Right renal cortex interstitium (tissue), 3 donors: ENCODE measurements around the gene SLC30A2. TPM values are rescaled to one million over a fixed set of nuclear protein-coding genes. Genes with fewer than 3 reads are reported as not detected.

Experiments used
- DNase-seq, 3 donors: peaks; one replicate each; pipeline ENCODE4 v3.0.0-alpha.2; 2013; ENCODE audit warnings: low read depth in 3 of 3, low spot score in 2 of 3
- polyA plus RNA-seq, 3 donors: library from polyadenylated mRNA; unstranded; fragments of 120-200 nt; gene quantifications; one replicate each; pipeline ENCODE4 v1.2.1, GENCODE V29; 2013; ENCODE audit not compliant: insufficient read length in 3 of 3

SLC30A2 gene
- polyA plus RNA-seq, 3 donors: 2.8 to 4.9 (median 4.2) TPM

DNA sequence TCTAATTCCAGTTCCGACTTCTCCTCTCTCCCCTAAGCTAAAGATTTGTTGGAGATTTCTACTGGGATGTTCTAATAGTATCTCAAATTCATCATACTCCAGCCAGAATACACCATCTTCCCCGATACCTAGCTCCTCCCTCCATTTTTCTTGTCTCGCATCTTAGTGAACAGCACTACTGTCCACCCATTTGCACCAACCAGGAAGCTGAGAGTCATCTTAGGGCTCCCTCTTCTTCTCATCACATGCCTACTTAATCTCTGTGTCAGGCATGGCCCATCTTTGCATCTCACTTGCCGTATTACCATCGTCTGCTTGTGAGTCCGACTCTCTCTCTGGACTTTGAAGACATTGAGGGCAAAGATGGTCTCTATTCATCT lies 25.0 kb upstream of the SLC30A2 start:
- DNase-seq: no peak

DNA sequence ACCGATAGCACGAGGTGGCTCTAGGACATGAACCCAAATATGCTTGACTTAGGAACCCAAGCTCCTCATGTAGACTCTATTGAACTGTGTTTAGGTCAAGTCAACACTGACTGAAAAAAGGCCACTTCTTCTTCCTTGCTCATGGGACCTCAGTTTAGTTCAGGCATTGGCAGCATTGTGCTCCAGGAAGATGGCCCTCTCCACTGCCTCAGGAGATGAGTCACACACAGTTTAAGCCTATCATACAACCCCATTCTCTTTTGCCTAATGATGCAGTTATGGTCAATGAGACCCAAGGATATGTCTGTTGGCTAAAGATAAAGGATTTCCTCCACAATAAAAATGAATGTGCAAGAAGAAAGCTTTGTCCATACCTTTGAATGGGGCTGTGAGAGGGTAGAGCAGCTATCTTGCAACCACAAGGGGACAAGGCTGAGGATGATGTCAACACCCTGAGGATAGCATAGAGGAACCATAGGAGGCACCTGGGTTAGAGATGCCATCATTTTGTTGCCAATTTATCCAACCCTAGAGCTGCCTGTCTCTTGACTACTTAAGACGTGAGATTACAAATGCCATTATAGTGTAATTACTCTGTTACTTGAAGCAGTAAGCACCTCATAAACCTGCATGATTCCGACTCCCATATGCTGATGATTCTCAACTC lies 24.5 kb upstream of the SLC30A2 start:
- DNase-seq: no peak

DNA sequence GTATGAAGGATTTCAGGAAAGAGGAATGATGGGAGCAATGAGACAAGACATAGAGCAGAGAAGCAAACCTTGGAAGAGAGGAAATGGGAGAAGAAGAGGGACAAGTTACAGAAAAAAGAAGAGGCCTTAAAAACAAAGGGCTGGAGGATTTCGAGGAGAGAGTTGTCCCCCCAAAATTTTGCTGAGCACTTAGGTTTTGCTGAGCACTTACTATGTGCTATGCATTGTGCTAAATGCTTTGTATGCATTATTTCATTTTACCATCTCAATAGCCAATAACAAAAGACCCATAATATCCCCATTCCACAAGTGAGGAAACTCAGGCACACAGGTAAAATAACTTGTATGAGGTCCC lies 24.0 kb upstream of the SLC30A2 start:
- DNase-seq: no peak

DNA sequence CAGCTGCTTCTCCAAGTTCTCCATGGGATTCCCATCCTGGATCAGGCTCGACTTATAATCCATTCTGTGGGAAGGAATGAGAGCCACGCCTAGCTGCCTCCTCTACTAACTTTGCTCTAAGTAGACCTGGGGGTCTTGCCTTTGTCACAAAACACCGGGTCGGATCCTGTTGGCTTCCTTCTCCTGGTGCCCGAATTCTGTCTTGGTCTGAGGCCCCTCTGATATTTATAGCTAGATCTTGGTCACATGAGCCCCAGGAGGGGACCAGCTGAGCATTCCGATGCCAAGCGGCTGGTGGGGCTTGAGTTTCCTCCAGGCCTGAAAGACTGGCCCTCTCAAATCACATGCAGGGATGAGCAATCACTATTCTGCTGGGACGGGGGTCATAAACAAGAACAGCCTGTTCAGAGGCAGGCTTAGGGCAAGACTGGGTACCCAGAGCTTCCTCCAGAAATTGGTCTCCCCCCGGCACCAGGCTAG lies 21.6 kb upstream of the SLC30A2 start, which contains the start of gene TRIM63:
Gene TRIM63 (minus strand): TSS at position 199 of the 480 bp plus-strand sequence. CDS start 136 bp downstream, at position 63.
- no peak for DNase-seq

DNA sequence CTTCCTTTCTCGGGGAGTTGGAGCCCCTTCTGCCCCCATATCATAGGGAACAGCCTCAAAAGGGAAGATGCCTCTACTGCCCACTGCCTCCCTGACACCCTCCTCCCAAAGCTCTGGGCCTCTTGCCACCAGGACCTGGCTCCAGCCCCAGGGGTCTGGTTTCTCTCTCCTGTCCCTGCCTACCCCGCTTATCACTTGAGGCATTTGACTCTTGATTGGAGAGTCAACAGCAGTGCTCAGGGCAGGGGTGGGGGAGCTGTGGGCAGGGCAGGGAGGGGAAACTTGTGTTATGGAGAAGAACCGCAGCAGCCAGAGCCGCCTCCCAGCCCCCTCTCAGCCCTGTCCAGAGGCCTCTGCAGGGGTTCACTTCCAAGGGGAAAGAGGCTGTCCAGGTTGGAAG lies 20.9 kb upstream of the SLC30A2 start:
- DNase-seq: no peak

DNA sequence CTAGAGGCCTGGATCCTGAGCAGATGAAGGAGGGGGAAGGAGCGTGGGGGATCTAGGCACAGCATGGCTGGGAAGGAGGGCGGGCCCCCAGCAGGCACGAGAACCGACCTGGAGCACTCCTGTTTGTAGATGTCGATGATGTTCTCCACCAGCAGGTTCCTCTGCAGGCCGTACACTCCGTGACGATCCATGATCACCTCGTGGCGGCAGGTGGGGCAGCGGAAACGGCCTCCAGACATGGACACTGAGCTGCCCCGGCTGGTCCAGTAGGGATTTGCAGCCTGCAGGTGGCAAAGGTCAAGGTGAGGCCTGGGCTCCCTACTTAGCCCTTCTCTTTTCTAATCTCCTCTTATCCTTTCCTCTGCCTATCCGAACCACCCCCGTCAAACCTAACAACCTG lies 20.2 kb upstream of the SLC30A2 start:
- DNase-seq: no peak

DNA sequence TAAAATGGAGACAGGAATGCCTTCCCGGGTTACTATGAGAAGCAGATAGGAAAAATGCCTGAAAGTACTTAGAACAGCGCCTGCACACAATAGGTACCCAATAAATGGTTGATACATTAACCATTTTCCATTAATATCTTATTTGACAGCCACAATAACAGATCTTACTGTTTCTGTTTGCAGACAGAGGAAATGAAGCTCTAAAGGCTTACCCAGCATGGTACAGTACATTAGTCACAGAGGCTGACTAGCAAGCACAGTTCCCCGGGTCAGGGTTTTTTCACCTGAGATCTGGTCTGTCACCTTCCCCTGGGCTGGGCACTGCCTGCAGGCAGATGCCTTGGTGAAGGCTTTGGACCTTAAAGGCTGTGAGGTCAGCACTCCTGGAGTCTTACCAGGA lies 18.6 kb upstream of the SLC30A2 start:
- no peak for DNase-seq

DNA sequence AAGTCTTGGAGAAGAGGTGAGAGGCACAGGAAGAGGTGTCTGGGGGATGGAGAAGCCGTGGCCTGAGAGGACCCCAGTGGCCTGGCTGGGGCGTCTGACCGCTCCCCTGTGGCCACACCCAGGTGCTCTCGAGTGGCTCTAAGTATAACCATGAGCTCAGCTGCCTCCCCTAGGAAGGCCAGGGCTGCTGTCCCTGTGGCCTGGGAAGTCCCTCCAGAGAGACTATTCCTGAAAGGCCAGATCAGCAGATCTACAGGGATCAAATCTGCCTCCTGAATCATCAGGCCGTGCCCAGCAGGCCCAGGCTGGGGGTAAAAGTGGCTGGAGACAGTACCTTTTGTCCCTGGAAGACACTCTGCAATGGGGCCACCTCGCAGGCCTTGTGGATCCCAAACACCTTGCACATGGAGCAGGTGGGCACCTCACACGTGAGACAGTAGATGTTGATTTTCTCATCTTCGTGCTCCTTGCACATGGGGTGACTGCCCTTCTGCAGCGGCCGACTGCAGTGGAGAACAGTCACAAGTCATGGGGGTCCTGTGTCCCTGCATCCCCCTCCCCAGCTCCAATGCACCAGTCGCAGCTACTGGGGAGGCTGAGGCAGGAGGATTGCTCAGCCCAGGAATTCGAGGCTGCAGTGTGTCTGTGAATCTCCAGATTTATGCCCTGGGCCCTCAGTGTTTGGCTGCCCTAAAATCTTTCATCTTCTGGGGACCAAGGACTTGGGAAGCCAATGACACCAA lies 15.1 kb upstream of the SLC30A2 start:
- no peak for DNase-seq

DNA sequence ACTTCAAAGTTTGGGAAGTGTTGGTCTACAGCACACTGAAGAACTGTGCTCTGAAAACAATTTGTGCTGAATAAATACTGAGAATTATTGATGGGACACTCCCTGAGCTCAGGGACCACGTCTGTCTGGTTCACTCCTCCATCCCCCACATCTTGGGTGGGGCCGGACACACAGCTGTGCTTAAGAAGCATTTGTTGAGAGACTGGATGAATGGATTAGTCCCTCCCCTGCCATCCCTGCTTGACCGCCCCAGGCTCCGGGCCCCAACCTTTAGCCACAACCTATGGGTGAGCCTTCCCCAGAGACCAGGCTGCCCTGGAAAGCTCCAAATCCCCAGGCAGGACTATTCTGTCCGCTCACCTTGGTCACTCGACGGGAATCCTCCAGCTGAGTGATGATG lies 14.0 kb upstream of the SLC30A2 start:
- DNase-seq: no peak

DNA sequence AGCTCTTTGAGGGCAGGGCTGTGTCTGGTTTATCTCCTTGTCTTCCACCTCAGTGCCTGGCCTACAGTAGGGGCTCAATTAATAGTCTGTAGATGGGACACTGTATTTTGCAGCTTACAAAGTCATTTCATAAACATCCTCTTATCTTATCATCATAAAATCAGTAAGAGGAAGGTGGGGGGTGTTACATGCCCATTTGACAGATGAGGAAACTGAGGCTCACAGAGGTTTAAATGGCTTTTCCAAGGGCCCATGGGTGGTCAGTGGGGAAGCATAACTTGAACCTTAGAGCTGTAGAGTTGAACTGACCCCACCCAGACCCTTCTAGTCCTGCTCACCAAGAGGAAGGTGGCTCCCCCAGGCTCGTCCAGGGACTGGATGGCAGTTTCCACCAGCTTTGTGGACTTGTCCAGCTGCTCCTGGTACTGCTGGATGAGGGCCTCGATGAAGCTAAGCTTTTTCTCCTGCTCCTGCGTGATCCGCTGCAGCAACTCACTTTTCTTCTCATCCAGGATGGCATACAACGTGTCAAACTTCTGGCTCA lies 12.2 kb upstream of the SLC30A2 start:
- DNase-seq: no peak

DNA sequence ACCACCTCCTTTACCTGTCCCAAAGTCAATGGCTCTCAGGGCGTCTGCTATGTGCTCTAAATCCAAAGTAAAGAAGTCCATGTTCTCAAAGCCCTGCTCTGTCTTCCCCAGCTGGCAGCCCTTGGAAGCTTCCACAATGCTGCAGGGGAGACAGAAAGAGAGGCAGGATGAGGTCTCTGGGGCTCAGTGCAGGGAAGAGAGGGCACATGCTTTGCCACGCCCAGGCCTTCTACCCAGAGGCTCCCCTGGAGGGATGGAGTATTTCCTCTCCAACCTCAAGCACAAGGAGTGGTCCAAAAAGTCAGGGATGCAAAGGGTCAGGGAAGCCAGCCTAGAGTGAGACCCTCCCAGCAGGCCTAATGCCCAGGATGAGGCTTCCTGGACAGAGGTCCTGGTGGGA lies 11.3 kb upstream of the SLC30A2 start:
- DNase-seq: no peak

DNA sequence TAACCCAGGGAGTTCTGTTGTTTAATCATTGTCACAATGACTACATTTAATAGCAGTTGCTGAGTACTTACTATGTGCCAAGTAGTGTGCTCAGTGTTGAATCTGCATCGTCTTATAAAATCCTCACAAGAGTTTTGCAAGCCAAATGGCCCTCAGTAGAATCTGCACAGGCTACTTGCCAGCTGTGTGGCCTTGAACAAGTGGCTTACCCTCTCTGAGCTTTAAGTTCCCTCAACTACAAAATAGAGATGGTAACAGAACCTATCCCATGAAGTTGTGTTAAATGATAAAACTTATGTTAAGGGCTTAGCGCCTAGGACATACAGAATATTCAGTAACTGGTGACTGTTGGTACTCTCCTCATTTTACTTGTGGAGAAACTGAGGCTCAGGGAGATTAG lies 9.1 kb upstream of the SLC30A2 start:
- no peak for DNase-seq

DNA sequence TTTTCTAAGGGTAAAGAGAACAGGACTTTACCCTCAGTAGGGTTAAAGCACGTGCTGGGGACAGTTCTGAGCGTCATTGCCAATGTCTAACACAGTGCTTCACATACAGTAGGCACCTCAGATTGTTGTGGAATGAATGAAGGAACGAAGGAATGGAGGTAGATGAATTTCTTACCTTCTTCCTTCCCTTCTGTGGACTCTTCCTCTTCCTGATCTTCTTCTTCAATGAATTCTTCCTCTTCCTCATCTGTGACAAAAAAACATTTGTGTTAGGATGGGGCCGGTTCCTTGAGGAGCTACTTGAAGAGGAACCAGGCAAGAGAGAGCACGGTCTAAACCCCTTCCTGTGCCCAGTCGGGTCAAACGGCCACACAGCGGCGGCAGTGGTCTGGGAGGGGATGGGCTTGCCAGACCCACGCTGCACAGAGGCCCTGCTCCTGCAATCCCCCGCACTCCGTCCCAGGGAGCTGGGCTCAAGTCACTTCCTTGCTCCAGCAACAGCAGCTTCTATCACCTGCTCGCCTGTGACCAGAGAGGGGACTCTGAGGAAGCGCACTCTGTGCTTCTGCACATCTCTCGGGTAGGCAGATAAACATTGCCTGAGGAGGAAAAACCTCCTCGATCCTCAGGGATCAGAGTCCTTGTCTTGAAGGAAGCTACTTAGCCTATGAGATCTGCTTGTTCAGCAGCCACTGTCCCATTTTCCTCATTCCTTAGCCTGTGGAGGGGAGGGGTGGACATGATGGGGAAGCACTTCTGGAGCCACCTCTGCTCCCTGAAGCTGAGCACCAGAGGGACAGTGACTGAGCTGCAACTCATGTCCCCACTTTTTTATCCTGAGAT lies 8.0 kb upstream of the SLC30A2 start:
- no peak for DNase-seq

DNA sequence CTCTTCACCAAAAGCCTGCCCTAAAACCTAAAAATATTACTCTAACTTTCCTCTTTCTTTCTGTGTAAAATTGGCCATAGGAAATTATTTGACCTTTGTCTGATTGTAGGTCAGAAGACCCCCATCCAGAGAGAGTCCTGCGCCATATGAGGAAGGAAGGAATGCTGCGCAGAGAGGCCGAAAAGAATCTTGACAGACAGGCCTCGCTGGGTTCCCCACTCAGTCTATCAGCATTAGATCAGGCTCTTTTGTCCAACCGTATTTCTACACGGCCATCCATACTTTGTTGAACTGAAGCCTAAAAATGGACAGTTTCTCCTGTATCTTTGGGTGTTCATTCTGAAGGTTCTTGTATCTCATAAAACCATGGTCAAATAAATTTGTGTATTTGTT lies 4.3 kb upstream of the SLC30A2 start:
- no peak for DNase-seq

DNA sequence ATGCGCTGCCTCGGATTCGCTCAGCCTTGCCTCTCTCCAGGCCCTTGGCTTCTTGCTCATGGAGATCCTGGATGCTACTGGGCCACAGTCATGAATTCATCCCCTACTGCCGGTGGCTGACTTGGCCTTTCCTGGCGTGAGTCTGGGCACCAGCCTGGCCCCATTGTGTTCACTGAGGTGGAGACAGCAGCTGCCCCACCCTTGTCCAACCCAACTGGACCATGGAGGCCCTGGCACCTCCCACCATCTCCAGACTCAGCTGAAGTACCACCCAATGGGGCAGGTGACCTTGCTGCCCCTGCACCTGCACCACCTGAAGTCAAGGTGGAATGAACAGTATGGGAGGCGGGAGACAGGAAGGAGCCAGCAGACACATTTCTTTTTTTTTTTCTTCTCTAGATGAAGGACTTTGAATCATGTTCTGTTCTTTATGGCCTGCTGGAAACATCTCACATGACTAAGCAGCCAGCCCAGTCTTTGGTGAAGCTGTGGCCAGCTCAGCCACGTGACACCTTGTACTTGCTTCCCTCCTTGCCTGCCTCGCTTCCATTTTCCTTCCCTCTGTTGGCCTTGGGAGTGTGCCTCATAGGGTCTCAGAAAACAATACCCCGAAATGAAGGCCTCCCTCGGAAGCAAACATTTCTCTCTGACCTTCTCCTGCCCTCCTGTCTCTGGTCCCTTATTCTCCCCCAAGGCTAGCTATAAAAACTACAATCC lies 3.8 kb upstream of the SLC30A2 start:
- DNase-seq: no peak

DNA sequence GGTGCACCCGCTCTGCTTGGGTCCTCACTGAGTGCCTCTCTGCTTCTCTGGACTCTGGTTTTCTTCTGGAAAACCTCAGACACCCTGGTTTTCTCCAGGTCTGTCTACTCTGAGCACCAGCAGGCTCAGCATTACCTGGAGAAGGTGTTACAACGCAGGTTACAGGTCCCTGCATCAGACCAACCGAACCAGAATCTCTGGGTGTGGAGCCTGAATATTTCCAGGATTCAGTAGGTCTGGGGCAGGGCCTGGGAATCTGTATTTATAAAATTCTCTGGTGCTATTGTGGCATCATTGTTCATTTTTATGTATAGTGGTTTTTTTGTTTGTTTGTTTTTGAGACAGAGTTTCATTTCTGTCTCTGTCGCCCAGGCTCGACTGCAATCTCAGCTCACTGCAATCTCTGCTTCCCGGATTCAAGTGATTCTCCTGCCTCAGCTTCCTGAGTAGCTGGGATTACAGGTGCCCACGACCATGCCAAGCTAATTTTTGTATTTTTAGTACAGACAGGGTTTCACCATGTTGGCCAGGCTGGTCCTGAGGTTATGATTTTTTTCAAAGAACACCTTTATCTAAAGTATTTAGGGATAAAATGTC lies 1.5 kb upstream of the SLC30A2 start:
- no peak for DNase-seq

DNA sequence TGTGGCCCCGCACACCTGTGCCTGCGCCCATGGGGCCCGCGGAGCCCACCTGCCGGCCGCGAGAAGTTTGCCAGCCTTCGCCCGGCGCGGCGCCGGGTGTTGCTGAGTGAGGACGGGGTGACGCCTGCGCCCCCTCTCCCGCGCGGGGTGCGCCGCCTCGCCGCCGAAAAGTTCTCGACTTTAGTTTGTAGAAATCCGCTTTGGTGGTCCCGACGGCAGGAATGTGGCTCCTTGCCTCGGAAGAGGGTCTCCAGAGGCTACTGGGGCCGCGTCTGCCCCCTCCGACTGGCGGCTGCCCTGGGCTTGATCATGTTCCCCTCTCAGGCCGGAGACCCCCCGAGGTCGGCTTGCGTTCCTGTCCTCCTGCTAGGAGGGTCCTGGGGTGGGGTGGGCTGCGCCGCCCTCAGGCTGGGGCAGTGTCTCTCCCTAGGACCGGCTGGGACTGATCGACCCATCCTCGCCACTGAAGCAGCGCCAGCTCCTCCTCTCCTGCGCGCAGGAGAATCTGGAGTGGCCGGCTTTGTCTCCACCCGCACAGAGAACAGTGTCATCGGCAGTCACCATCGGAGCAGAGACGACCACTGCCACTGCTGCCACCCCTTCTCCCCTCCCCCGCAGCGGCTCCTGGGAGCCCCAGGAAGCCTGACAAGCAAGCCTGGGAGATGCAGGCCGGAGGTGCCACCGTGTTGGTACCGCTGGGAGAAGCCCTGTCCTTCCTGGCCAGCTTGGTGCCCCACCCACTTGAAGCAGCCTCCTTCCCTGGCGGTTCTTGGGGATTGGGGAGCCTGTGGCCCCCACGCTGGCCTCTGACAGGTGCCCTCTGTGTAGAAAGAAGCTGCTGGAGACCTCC lies 553 bp upstream of the SLC30A2 start:
- no peak for DNase-seq

DNA sequence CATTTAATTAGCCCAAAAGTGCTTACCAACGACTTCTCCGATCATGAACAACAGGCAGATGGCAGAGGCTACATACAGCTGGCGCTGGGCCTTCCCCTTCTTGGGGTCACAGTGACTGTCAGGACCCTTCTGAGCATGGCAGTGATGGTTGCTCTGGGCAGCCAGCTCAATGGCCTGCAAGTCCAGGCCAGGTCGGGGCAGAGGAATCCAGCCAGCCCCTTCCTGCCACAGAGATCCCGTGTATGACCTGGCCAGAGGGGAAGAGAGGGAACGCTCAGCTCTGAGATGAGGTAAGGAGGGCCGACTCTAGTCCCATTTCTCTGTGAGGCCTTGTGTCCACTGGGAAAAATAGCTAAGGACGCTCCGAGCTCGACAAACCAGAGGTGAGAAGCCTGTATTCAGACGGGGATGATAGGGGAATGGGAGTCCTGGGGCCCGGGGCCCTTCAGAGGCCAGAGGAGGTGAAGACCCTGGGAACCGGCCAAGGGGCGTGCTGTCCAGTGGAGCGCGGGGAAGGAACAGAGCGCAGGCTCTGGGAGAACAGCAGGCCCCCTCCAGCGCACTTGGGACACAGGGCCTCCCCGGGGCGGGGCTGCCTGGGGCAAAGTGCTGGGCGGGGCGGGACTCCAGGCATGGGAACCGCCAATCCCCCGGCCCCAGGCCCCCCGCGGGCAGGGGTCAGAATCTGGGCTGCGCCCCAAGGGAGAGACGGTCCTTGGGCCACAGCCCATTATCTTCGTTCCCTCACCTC lies 772 bp downstream of the SLC30A2 start:
- no peak for DNase-seq

DNA sequence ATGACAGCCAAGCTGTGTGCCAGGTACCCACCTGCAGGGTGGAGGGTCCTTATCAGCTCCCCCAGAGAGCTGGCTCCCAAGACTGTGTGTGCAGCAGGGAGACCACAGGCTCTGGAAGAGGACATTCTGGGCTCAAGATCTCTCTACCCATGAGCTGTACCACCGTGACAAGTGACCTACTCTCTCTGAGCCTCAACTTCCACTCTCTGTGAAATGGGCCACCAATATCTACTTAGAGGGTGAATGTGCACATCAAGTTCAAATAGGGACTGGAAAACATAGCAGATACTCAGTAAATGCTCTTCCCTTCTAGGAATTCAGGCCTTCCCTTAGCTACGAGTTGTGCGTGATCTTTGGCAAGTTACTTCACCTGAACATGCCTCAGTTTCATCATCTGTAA lies 1.5 kb downstream of the SLC30A2 start:
- no peak for DNase-seq
